GM21619 (cell line): ENCODE measurements around the gene NOP53.
"Not testable (repeated sequence)": the region's sequence is repeated elsewhere in the genome, so short reads cannot be mapped to it uniquely, and the experiment has no call there.

ENCODE experiments used
- ATAC-seq: cut with Tn5 transposase; IDR thresholded peaks from one replicate; pipeline ENCODE4 v1.9.1; 2021; ENCODE audit not compliant: unreplicated experiment

NOP53 gene

DNA sequence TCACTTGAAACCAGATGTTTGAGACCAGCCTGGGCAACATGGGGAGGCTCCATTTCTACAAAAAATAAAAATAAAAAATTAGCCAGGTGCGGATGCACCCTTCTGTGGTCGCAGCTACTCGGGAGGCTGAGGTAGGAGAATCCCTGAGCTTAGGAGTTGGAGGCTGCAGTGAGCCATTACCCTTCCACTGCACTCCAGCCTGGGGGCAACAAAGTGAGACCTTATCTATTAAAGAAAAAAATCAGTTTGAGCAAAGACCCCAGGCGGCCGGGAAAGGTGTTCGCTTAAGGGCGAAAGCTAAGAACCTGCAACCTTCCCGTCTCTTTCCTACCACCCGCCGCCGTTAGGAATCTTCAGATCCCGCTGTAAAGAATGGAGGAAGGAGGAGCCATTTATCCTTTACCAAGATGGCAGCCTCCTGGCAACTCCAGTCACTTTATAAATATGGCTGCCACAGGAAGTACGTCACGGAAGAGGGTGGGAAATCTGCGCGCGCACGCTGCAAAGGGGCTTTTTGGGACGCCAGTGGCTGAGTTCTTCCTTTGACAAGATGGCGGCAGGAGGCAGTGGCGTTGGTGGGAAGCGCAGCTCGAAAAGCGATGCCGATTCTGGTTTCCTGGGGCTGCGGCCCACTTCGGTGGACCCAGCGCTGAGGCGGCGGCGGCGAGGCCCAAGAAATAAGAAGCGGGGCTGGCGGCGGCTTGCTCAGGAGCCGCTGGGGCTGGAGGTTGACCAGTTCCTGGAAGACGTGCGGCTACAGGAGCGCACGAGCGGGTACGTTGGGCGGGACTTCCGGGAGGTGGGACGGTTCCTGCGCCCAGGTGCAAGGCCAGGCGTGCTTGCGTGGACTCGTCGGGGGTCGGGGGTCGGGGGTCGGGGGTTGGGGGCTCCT, at the start of gene NOP53:
TSS of gene NOP53 (plus strand) at position 537 of the 892 bp plus-strand sequence. CDS start at position 551, 14 bp downstream.
- peak; percentile 57 for ATAC-seq

DNA sequence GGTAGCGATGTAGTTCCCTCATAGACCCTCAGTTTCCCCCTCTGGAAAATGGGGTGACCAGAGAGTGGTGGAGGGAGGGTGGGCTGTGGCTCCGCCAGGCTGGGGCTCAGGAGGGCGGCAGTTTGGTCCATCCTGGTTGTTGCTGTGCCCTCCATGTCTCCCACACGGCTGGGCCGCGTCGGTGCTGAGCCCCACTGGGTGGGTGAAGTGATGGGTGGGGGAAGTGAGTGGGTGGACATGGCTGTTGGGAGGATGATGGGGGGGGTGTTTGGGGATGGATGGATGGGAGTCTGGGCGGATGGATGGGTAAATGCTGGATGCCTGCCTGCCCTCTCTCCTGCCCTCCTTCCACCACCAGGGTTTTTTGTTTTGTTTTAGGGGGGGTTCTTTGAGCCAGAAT, 48.7 kb upstream of the NOP53 start:
- no peak for ATAC-seq

DNA sequence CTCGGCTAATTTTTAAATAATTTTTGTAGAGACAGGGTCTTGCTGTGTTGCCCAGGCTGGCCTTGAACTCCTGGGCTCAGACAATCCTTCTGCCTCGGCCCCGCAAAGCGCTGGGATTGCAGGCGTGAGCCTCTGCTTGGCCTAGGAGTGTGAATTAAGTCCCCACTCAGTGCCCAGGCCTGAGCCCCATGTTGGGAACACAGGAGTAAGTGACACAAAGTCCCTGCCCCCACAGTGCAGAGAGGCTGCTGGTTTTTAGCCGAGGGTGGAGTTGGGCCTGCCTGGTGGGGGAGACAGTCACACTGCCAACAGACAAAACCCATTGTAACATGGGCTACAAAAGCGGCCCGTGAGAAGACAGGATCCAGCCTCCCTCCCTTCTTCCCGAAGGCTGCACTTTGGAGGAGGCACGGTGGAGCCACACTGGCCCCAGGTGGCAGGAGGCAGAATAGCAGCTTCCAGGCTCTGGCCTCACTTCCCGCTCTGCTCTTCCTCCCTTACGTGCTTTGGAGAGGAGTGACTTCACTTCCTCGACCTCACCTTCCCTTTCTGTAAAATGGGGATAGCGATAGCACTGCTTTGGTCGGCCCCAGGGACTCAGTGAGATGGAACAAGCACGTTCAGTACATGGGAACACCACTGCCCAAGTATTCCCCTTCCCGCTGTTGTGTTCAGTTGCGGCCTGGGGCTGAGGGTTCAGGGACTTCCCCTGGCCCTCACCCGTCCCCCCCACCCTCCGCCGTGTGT, 47.3 kb upstream of the NOP53 start:
- no peak for ATAC-seq

DNA sequence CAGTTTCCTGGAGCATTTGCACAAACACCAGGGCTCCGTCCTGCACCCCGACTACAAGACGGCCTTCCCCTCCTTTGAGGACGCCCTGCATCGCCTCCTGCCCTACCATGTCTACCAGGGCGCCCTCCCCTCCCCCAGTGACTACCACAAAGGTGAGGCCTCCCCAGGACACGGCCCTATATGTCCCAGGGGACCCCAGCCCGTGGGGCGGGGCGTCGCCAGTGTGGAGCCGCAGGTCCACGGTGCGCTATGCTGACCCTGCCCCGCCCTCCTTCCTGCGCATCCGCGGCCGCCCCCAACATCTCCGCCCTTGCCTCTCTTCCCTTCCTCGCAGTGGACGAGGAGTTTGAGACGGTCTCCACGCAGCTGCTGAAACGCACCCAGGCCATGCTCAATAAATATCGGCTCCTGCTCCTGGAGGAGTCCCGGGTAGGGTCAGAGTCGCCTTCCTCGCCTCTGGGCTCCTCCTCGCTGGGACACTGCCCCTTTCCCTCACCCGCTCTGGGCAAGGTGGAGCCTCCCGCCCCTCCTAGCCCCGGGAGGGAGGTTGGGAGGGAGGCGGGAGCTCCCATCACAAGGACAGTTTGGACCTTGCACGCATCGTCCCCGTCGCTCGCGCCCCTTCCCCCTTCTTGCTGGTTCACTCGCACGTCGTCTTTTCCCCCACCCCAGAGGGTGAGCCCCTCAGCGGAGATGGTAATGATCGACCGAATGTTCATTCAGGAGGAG, 46.6 kb upstream of the NOP53 start:
- ATAC-seq: no peak

DNA sequence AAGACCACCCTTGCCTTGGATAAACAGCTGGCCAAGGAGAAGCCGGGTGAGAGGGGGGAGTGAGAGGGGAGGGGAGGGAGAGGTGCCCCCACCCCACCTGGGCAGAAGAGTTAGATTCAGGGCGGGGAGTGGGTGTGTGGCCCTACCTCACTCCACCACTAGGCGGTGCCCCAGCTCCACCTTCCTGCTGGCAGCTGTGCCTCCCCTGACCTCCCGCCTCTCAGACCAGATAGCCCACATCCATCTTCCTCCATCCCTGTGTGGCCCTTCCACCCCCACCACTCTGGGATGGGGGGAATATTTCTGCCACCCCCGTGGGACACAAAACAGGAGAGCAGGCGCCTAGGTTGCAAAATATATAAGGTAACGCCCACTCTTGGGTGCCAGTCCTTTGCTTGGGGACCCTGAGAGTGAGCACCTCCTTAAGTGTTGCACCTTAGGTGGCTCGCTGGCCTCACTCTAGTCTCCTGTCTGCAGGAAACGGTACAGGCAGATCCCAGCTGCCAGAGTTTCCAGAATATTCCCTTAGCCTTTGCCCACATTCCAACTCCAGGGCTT, 45.9 kb upstream of the NOP53 start:
- no peak for ATAC-seq

DNA sequence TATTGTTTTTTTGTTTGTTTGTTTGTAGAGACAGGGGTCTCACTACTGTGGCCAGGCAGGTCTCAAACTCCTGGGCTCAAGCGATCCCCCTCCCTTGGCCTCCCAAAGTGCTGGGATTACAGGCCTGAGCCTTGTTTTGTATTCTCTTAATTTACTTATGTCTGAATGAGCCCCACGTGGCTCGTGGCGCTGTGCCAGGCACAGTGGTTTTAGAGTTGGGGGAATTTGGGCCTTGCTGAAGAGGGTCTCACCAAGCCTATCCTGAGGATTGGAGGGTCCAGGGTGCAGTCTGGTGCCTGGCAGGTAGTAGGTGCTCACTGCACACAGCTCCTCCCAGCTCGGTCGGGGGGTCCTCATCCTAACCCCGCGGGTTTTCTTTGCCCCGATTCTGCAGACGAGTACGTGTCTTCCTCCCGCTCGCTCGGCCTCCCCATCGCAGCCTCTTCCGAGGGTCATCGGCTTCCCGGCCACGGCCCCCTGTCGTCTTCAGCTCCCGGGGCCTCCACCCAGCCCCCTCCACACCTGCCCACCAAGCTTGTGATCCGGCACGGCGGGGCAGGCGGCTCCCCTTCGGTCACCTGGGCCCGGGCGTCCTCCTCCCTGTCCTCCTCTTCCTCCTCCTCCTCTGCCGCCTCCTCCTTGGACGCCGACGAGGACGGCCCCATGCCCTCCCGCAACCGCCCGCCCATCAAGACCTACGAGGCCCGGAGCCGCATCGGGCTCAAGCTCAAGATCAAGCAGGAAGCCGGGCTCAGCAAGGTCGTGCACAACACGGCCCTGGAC, 44.2 kb upstream of the NOP53 start:
- no peak for ATAC-seq

- ATAC-seq: no peak
Measured at GRCh38 chr19:47701717-47702552, 43.4 kb upstream of the NOP53 start.

DNA sequence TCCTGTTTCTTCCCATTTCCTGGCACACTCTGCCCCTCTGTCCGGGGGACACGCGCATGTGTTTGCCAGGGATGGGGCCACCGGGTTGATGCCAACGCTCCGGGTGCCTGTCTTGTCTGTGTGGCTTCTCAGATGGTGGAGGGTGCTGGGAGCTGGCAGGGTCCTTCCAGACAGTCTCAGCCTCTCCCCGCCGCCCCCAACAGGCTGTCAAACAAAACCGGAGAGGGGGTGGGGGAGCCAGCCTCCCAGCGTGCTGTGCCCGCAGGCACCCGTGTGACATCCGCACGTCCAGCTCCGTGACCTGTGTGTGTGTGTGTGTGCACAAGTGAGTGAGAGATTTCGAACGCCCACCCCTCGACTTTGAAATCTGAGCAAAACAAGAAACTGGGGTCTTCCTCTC, 42.7 kb upstream of the NOP53 start:
- no peak for ATAC-seq

- no peak for ATAC-seq
Measured at GRCh38 chr19:47703301-47703700, 42.0 kb upstream of the NOP53 start.

- no peak for ATAC-seq
Measured at GRCh38 chr19:47704024-47704423, 41.3 kb upstream of the NOP53 start.

DNA sequence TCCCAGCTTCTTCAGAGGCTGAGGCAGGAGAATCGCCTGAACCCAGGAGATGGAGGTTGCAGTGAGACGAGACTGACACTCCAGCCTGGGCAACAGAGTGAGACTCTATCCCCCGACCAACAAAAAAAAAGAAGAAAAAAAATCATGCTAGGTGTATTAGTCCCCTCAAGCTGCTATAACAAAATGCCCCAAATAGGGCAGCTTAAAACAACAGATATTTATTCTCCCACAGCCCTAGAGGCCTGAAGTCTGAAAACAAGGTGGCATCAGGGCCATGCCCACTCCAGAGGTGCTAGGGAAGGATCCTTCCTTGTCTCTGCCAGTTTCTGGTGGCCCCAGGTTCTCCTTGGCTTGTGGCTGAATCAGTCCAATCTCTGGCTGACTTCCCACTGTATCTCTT, 40.7 kb upstream of the NOP53 start:
- ATAC-seq: no peak

- no peak for ATAC-seq
Measured at GRCh38 chr19:47707135-47707925, 38.0 kb upstream of the NOP53 start.

GRCh38 chr19:47711652-47712242, 33.6 kb upstream of the NOP53 start:
- no peak for ATAC-seq

- ATAC-seq: no peak
Measured at GRCh38 chr19:47713046-47714021, 32.0 kb upstream of the NOP53 start, which contains the start of gene EHD2. Gene EHD2, plus strand, starts transcription at chr19:47713422. Its CDS starts 3,191 bp downstream, at chr19:47716613.

DNA sequence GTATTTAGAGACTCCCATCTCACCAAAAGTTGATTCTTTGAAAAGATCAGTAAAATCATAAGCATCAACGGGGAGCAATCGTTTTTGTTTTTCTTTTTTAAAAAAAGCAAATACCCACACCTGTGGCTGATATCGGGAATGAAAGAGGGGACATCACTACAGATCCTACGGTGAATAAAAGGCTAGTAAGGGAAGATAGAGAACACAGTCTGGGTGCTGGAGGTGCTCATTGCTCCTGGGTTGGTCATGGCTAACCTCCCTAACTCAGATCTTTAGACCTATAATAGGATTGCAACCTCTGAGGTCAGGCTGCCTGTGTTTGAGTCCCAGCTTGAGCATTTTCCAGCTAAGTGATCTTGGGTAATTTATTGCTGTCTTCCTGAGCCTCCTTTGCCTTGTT, 31.0 kb upstream of the NOP53 start:
- ATAC-seq: no peak

DNA sequence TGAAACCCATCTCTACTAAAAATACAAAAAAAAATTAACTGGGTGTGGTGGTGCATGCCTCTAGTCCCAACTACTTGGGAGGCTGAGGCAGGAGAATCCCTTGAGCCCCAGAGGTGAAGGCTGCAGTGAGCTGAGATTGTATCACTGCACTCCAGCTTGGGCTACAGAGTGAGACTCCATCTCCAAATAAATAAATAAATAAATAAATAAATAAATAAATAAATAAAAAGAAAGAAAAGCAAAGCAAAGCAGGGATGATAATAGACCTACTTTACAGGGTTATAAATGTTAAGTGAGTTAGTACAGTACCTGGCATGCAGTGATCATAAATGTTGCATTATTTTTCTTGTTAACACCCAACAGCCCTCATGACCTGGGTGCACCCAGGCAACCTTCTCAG, 30.5 kb upstream of the NOP53 start:
- ATAC-seq: not testable (repeated sequence)
